ENCODE data around the gene ZNF835.
A peak's percentile ranks its signal among the peaks of the same experiment; 100 is the strongest.

ZNF835 gene

DNA sequence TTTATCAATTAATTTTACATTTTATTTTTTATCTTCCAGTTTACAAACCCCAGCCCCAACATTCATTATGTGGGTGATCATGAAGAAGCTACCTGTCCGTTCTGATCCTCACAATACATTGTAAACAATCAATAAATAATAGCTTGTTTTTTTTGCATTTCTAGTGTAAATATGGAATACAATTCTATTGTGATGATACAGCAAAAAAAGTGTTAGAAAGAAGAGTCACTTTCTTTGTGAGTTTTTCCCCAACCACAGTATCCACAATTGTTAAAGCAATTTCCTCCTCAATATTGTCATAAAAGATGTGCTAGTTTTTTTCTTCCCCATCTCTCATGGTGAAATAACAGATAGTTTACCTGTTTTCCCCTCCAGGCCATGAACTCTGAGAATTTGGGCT is 30.3 kb upstream of the ZNF835 start:
- Histone ChIP-seq H3K36me3 (ENCODE audit: insufficient read depth, insufficient read length, low read length) (no peaks in the 10 kb centered on the region), H3K4me3 (ENCODE audit: insufficient read length, low read depth) (no peak overlapping the region), H3K27me3 (ENCODE audit: insufficient read depth, insufficient read length) (no peaks in the 10 kb centered on the region), H3K9ac (ENCODE audit: insufficient read length, low read depth) (no peak overlapping the region), H3K9me3 (ENCODE audit: insufficient read depth, low read length) (no peaks in the 10 kb centered on the region), H3K4me1 (ENCODE audit: insufficient read depth, insufficient read length) (no peaks in the 10 kb centered on the region)
- TF ChIP-seq ZNF274 (IDR thresholded peaks at IDR 0.05; ENCODE audit: low read depth, low read length) (no peak), SUZ12 (IDR thresholded peaks at IDR 0.05; ENCODE audit: extremely low read depth, insufficient read depth, insufficient read length) (no peak), YY1 (IDR thresholded peaks at IDR 0.05; ENCODE audit: insufficient read depth, insufficient read length) (no peak)
- no peak for DNase-seq (ENCODE audit: low read depth, low spot score)

DNA sequence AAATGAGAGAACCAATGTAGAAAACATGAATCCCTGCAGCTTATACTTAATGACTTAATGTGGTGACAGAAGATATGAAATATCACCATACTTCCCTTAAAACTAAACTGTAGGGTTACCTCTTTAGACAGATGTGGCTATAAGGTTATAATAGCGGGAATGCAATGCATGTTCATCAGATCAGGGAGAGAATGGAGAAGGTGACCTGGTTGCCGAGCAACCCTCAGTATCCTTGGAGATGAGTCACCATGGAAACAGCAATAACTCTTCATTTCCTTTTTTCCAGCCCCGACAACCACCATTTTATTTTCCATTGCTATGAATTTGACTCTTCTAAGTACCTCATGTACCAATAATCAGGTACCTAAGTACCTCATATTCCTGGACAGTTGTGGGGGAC is 28.0 kb upstream of the ZNF835 start:
- no peak overlapping the region for H3K9ac ChIP-seq (ENCODE audit: insufficient read length, low read depth)
- no peak for DNase-seq (ENCODE audit: low read depth, low spot score)
- TF ChIP-seq SUZ12 (IDR thresholded peaks at IDR 0.05; ENCODE audit: extremely low read depth, insufficient read depth, insufficient read length) (no peak), YY1 (IDR thresholded peaks at IDR 0.05; ENCODE audit: insufficient read depth, insufficient read length) (no peak), ZNF274 (IDR thresholded peaks at IDR 0.05; ENCODE audit: low read depth, low read length) (no peak)
- H3K9me3 ChIP-seq (ENCODE audit: insufficient read depth, low read length): no peaks in the 10 kb centered on the region
- no peak overlapping the region for H3K4me3 ChIP-seq (ENCODE audit: insufficient read length, low read depth)
- H3K4me1 ChIP-seq (ENCODE audit: insufficient read depth, insufficient read length): no peaks in the 10 kb centered on the region
- H3K36me3 ChIP-seq (ENCODE audit: insufficient read depth, insufficient read length, low read length): no peaks in the 10 kb centered on the region
- no peaks in the 10 kb centered on the region for H3K27me3 ChIP-seq (ENCODE audit: insufficient read depth, insufficient read length)

DNA sequence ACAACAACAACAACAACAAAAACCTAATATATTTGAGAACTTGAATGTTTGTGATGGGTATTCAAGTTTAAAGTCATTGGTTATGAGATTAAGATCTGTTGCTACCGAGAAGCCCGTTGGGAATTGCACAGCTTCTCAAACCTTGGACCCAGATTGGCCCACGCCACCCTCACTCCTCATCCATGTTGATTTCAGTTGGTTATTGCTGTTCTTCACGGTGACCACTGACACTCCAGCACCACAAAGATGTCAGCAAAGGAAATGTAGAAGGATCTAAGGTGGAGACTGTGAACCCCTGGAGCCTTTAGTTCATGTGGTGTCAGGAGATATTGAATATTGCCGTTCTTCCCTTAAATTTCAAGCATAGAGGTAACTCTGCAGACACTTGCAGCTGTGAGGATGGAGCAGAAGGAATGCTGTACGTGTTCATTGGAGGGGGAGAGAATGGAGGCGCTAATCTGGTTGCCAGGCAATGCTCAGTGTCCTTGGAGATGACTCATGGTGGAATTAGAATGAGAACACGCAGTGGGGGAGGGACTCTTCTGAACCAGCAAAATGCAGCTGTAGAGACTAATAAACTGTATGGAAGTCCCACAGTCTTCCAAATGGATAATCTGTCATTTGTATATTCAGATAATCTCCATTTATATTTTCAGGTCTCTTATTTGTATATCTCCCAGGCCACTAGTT is 20.8 kb upstream of the ZNF835 start:
- Histone ChIP-seq H3K36me3 (ENCODE audit: insufficient read depth, insufficient read length, low read length) (no peaks in the 10 kb centered on the region), H3K9ac (ENCODE audit: insufficient read length, low read depth) (no peak overlapping the region), H3K27me3 (ENCODE audit: insufficient read depth, insufficient read length) (no peaks in the 10 kb centered on the region), H3K9me3 (ENCODE audit: insufficient read depth, low read length) (no peaks in the 10 kb centered on the region), H3K4me3 (ENCODE audit: insufficient read length, low read depth) (no peak overlapping the region), H3K4me1 (ENCODE audit: insufficient read depth, insufficient read length) (no peaks in the 10 kb centered on the region)
- TF ChIP-seq ZNF274 (IDR thresholded peaks at IDR 0.05; ENCODE audit: low read depth, low read length) (no peak), YY1 (IDR thresholded peaks at IDR 0.05; ENCODE audit: insufficient read depth, insufficient read length) (no peak), SUZ12 (IDR thresholded peaks at IDR 0.05; ENCODE audit: extremely low read depth, insufficient read depth, insufficient read length) (no peak)
- DNase-seq (ENCODE audit: low read depth, low spot score): peak; percentile 81

DNA sequence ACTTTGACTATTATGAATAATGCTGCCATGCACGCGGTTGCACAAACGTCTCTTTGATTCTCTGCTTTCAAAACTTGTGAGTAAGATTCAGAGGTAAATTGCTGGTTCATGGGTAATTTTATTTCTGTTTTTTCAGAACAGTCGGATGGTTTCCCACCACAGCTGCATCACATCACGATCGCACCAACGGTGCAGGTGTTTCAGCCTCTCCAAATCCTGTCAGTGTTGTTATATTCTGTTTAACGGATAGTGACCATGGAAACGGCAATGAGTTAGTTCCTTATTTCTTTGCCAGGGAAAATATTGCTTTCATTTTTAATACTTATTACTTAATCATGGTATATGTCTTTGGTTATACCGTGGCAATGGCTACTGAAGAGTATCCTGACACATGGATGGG is 19.1 kb upstream of the ZNF835 start:
- DNase-seq (ENCODE audit: low read depth, low spot score): no peak
- Histone ChIP-seq H3K27me3 (ENCODE audit: insufficient read depth, insufficient read length) (no peaks in the 10 kb centered on the region), H3K4me3 (ENCODE audit: insufficient read length, low read depth) (no peak overlapping the region), H3K9ac (ENCODE audit: insufficient read length, low read depth) (no peak overlapping the region), H3K9me3 (ENCODE audit: insufficient read depth, low read length) (no peaks in the 10 kb centered on the region), H3K36me3 (ENCODE audit: insufficient read depth, insufficient read length, low read length) (no peaks in the 10 kb centered on the region), H3K4me1 (ENCODE audit: insufficient read depth, insufficient read length) (no peaks in the 10 kb centered on the region)
- TF ChIP-seq YY1 (IDR thresholded peaks at IDR 0.05; ENCODE audit: insufficient read depth, insufficient read length) (no peak), ZNF274 (IDR thresholded peaks at IDR 0.05; ENCODE audit: low read depth, low read length) (no peak), SUZ12 (IDR thresholded peaks at IDR 0.05; ENCODE audit: extremely low read depth, insufficient read depth, insufficient read length) (no peak)

DNA sequence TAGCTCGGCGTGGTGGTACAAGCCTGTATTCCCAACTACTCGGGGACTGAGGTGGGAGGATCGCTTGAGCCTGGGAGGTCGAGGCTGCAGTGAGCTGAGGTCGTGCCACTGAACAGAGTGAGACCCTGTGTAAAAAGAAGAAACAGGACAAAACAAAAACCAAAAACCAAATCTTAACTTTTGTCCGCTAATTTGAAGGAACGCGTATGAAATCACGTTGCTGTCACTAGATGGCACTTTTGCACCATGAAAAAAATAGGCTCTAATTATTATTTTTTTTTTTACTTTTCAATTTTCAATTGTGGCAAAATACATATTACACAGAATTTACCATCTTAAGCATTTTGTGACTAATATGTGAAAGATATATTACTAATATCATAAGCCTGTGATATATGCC is 17.6 kb upstream of the ZNF835 start:
- H3K4me3 ChIP-seq (ENCODE audit: insufficient read length, low read depth): no peak overlapping the region
- no peak overlapping the region for H3K9ac ChIP-seq (ENCODE audit: insufficient read length, low read depth)
- no peaks in the 10 kb centered on the region for H3K27me3 ChIP-seq (ENCODE audit: insufficient read depth, insufficient read length)
- no peaks in the 10 kb centered on the region for H3K36me3 ChIP-seq (ENCODE audit: insufficient read depth, insufficient read length, low read length)
- no peak for DNase-seq (ENCODE audit: low read depth, low spot score)
- H3K9me3 ChIP-seq (ENCODE audit: insufficient read depth, low read length): no peaks in the 10 kb centered on the region
- TF ChIP-seq ZNF274 (IDR thresholded peaks at IDR 0.05; ENCODE audit: low read depth, low read length) (no peak), YY1 (IDR thresholded peaks at IDR 0.05; ENCODE audit: insufficient read depth, insufficient read length) (no peak), SUZ12 (IDR thresholded peaks at IDR 0.05; ENCODE audit: extremely low read depth, insufficient read depth, insufficient read length) (no peak)
- H3K4me1 ChIP-seq (ENCODE audit: insufficient read depth, insufficient read length): no peaks in the 10 kb centered on the region

DNA sequence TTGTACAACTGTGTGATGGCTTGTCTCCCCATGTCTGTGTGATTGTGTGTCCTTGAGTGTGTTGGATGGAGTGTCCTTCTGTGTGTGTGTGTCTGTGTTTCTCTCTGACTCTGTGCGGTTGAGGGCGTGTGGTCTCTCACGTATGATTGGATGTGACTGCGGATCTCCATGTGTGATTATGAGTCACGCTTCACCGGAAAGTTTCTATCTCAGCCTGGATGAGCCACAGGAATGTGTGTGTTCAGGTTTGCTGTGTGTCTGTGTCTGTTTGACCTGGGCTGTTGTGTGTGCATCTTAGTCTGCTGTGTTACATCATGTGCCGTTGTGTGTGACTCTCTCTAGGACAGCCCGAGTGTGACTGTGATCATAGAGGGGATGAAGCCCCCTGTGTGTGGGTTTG is 15.5 kb upstream of the ZNF835 start:
- no peak overlapping the region for H3K9ac ChIP-seq (ENCODE audit: insufficient read length, low read depth)
- H3K27me3 ChIP-seq (ENCODE audit: insufficient read depth, insufficient read length): no peaks in the 10 kb centered on the region
- H3K9me3 ChIP-seq (ENCODE audit: insufficient read depth, low read length): no peaks in the 10 kb centered on the region
- DNase-seq (ENCODE audit: low read depth, low spot score): no peak
- H3K4me3 ChIP-seq (ENCODE audit: insufficient read length, low read depth): no peak overlapping the region
- H3K36me3 ChIP-seq (ENCODE audit: insufficient read depth, insufficient read length, low read length): no peaks in the 10 kb centered on the region
- H3K4me1 ChIP-seq (ENCODE audit: insufficient read depth, insufficient read length): no peaks in the 10 kb centered on the region
- TF ChIP-seq YY1 (IDR thresholded peaks at IDR 0.05; ENCODE audit: insufficient read depth, insufficient read length) (no peak), ZNF274 (IDR thresholded peaks at IDR 0.05; ENCODE audit: low read depth, low read length) (no peak), SUZ12 (IDR thresholded peaks at IDR 0.05; ENCODE audit: extremely low read depth, insufficient read depth, insufficient read length) (no peak)

DNA sequence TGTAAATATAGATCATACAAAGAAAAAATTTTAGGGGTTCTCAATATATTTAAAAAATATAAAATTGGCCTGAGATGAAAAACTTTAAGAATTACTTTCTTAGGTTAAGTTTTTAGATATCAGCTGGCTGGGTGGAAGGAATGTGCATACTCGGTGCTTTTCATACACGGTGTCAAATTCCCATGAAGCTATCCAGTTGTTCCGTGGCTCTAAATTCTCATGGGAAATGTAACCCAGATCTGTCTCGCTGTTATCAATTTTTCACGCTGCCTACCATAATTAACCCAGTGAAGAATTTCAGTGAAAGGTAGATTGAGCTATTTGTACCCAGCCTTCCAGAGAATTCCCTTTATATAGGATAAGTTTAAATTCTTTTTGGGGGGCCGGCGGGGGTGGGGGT is 11.6 kb upstream of the ZNF835 start:
- Histone ChIP-seq H3K4me3 (ENCODE audit: insufficient read length, low read depth) (no peak overlapping the region), H3K27me3 (ENCODE audit: insufficient read depth, insufficient read length) (no peaks in the 10 kb centered on the region), H3K4me1 (ENCODE audit: insufficient read depth, insufficient read length) (no peaks in the 10 kb centered on the region), H3K9ac (ENCODE audit: insufficient read length, low read depth) (no peak overlapping the region), H3K9me3 (ENCODE audit: insufficient read depth, low read length) (no peaks in the 10 kb centered on the region), H3K36me3 (ENCODE audit: insufficient read depth, insufficient read length, low read length) (no peaks in the 10 kb centered on the region)
- no peak for DNase-seq (ENCODE audit: low read depth, low spot score)
- no peak for TF ChIP-seq ZNF274 (IDR thresholded peaks at IDR 0.05; ENCODE audit: low read depth, low read length)
- no peak for TF ChIP-seq SUZ12 (IDR thresholded peaks at IDR 0.05; ENCODE audit: extremely low read depth, insufficient read depth, insufficient read length)
- TF ChIP-seq YY1 (IDR thresholded peaks at IDR 0.05; ENCODE audit: insufficient read depth, insufficient read length): no peak
